Left cardiac atrium (tissue), 4 donors: ENCODE results near the gene MED12L. TPM values are rescaled to one million over a fixed set of nuclear protein-coding genes. Genes with fewer than 3 reads are reported as not detected.
A peak's percentile ranks its signal among the peaks of the same experiment; 100 is the strongest.

ENCODE experiments used
- ATAC-seq, 2 donors: fragments of 200-7000 bp; cut with Tn5 transposase; one replicate each; pipeline ENCODE4 v1.9.1; 2020; ENCODE audit warnings: mild to moderate bottlenecking in 2 of 2, moderate library complexity in 2 of 2
- DNase-seq: peaks from one replicate; pipeline ENCODE4 v3.0.0-alpha.2; 2020
- intact Hi-C, 2 donors: fragments of 100-400 bp; cut with DNase I; formaldehyde crosslinking; loops; one replicate each; pipeline versions ENCODE4 v1.14.1 to v1.15.1; 2022 to 2023
- total RNA-seq, 2 donors: library from RNA; stranded (reverse); fragmentation: NEBNext Ultra II Directional; extraction: Animal tissue kit (Norgen Biotek cat#: 25700); gene quantifications; one replicate each; pipeline ENCODE4 v1.2.1, GENCODE V29; 2021
- donor health status: DM: no; HTN: yes; CAD: no.
- donor health status: DM: no; HTN: yes; CAD: no; lungs with severe emphysema.
- donor health status: DM: yes; HTN: yes; CAD: no.
- donor health status: Dilated cardiomyopathy.

MED12L gene
- total RNA-seq, 2 donors from 2014 or later, result 0.44 to 0.50 TPM

- ATAC-seq (peak in 1 of 2 donors; percentile 83), DNase-seq (no peak)
- intact Hi-C loops, result no loop called here
Measured at GRCh38 chr3:151403246-151403645, 317.8 kb downstream of the MED12L start.

GRCh38 chr3:151404316-151404715 is 318.9 kb downstream of the MED12L start:
- DNase-seq (no peak), ATAC-seq (no peak)
- intact Hi-C loops, result no loop called here

GRCh38 chr3:151407928-151408327 is 322.5 kb downstream of the MED12L start:
- ATAC-seq, result no peak
- intact Hi-C loops, result no loop called here

GRCh38 chr3:151410891-151411559 is 325.6 kb downstream of the MED12L start:
- DNase-seq (no peak), ATAC-seq (no peak)
- intact Hi-C loops, result no loop called here

More at GRCh38 chr3:151407928-151408327, 322.5 kb downstream of the MED12L start:
- no peak for DNase-seq

GRCh38 chr3:151412989-151413388 is 327.5 kb downstream of the MED12L start:
- ATAC-seq (no peak), DNase-seq (no peak)
- intact Hi-C loops, result no loop called here

GRCh38 chr3:151415289-151415688 is 329.8 kb downstream of the MED12L start:
- ATAC-seq, result peak in 1 of 2 donors; percentile 90
- intact Hi-C loops, result no loop called here
- DNase-seq, result no peak

- DNase-seq (no peak), ATAC-seq (no peak)
- intact Hi-C loops, result no loop called here
Measured at GRCh38 chr3:151419806-151420205, 334.3 kb downstream of the MED12L start.

GRCh38 chr3:151421938-151422337 is 336.5 kb downstream of the MED12L start:
- intact Hi-C loops, result no loop called here
- DNase-seq (no peak), ATAC-seq (no peak)

- no peak for DNase-seq
- intact Hi-C loops, result no loop called here
- no peak for ATAC-seq
Measured at GRCh38 chr3:151423091-151423490, 337.6 kb downstream of the MED12L start.

GRCh38 chr3:151425627-151426340 is 340.3 kb downstream of the MED12L start:
- DNase-seq, result no peak
- intact Hi-C loops, result no loop called here

GRCh38 chr3:151426341-151426657 is 340.8 kb downstream of the MED12L start:
- ATAC-seq (no peak), DNase-seq (no peak)
- intact Hi-C loops, result no loop called here

More at GRCh38 chr3:151425627-151426340, 340.3 kb downstream of the MED12L start:
- ATAC-seq, result no peak

- DNase-seq, result no peak
- intact Hi-C loops, result no loop called here
- no peak for ATAC-seq
Measured at GRCh38 chr3:151428386-151428785, 342.9 kb downstream of the MED12L start.

GRCh38 chr3:151430821-151431484 is 345.5 kb downstream of the MED12L start:
- no peak for DNase-seq
- no peak for ATAC-seq
- intact Hi-C loops, result no loop called here

- intact Hi-C loops, result no loop called here
- DNase-seq, result no peak
- ATAC-seq, result no peak
Measured at GRCh38 chr3:151431940-151432339, 346.5 kb downstream of the MED12L start.

GRCh38 chr3:151432616-151433372 is 347.3 kb downstream of the MED12L start:
- no peak for ATAC-seq
- DNase-seq, result no peak
- intact Hi-C loops, result no loop called here

- ATAC-seq (peak in 1 of 2 donors; percentile 84), DNase-seq (no peak)
- intact Hi-C loops, result no loop called here
Measured at GRCh38 chr3:151434151-151434890, 348.9 kb downstream of the MED12L start.

- DNase-seq, result no peak
- intact Hi-C loops, result loop anchor here in 1 of 2 donors (5.0 kb wide), 1 partner anchor 480 kb away; no protein-coding TSS in a partner anchor
- no peak for ATAC-seq
Measured at GRCh38 chr3:151436675-151437446, 351.4 kb downstream of the MED12L start.

GRCh38 chr3:151437906-151438305 is 352.4 kb downstream of the MED12L start:
- ATAC-seq (no peak), DNase-seq (no peak)
- intact Hi-C loops, result loop anchor here (2.0 to 5.0 kb wide), 3 partner anchors 399 to 481 kb away; no protein-coding TSS in a partner anchor
